Body of pancreas (tissue), 4 donors: Measurements from ENCODE around the gene TNFSF10.

Source experiments
- POLR2A ChIP-seq, 3 donors: fragments of 450-650 bp; IDR thresholded peaks; one replicate each; pipeline ENCODE4 v1.6.1; 2016; ENCODE audit warnings: antibody characterized with exemption in 3 of 3, mild to moderate bottlenecking in 2 of 3
- TF ChIP-seq, protein P1 (sequence below), 7 experiments: fragments of 450-650 bp in 4 of 7; fragments of 200-600 bp in 3 of 7; sonication (generic) in 3 of 7; IDR thresholded peaks; one replicate each; pipeline ENCODE4 v1.5.1; 2016 to 2019; ENCODE audit warnings: antibody characterized with exemption in 7 of 7

GRCh38 chr3:172525116-172525613 lies 1.9 kb upstream of the TNFSF10 start:
- TF ChIP-seq, protein P1, sequence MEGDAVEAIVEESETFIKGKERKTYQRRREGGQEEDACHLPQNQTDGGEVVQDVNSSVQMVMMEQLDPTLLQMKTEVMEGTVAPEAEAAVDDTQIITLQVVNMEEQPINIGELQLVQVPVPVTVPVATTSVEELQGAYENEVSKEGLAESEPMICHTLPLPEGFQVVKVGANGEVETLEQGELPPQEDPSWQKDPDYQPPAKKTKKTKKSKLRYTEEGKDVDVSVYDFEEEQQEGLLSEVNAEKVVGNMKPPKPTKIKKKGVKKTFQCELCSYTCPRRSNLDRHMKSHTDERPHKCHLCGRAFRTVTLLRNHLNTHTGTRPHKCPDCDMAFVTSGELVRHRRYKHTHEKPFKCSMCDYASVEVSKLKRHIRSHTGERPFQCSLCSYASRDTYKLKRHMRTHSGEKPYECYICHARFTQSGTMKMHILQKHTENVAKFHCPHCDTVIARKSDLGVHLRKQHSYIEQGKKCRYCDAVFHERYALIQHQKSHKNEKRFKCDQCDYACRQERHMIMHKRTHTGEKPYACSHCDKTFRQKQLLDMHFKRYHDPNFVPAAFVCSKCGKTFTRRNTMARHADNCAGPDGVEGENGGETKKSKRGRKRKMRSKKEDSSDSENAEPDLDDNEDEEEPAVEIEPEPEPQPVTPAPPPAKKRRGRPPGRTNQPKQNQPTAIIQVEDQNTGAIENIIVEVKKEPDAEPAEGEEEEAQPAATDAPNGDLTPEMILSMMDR (IDR thresholded peaks at IDR 0.05): no peak
- no peak for TF ChIP-seq POLR2A (IDR thresholded peaks at IDR 0.05)
